HepG2 (cell line): ENCODE results near the gene SLCO4A1. TPM values are rescaled to one million over a fixed set of nuclear protein-coding genes. Genes with fewer than 3 reads are reported as not detected.

Source experiments
- ATAC-seq: fragments of 200-7000 bp; cut with Tn5 transposase; 3 replicates; pipeline ENCODE4 v1.9.1; 2020; ENCODE audit warnings: mild to moderate bottlenecking, moderate library complexity
- BruUV-seq: library from RNA; stranded (reverse); fragments of 400-500 nt; replicated peaks from 2 replicates; lab custom pipeline; 2021; lab: Mats Ljungman, UMichigan
- CTCF ChIA-PET: fragments of 300-600 bp; formaldehyde crosslinking; extraction: SDS; loops from one replicate; lab custom pipeline; 2021; ENCODE audit warnings: low total read pairs, inconsistent platforms, low intra/inter-chr PET ratio; lab: Yijun Ruan, JAX
- POLR2A ChIA-PET: fragments of 350-600 bp; sonication (Branson Sonifier 250); formaldehyde crosslinking; loops from one replicate; lab custom pipeline; 2020; ENCODE audit warnings: antibody characterized with exemption, inconsistent platforms; lab: Yijun Ruan, JAX
- DNase-seq: peaks from one replicate; pipeline ENCODE4 v3.0.0-alpha.2; 2015; ENCODE audit warnings: low spot score
- FAIRE-seq: peaks from 3 replicates; lab custom pipeline; 2011; peaks lifted over from hg19 to GRCh38; lab: Jason Lieb, UNC
- H2AFZ ChIP-seq: one replicate; pipeline ENCODE4 v1.6.1; 2011; ENCODE audit warnings: low read length, inconsistent platforms
- H3K27ac ChIP-seq: fragments of 300-600 bp; 3 replicates; pipeline ENCODE4 v1.8.0; 2011; ENCODE audit warnings: mixed run types, mild to moderate bottlenecking, mixed read lengths, low read length, inconsistent platforms; ENCODE audit not compliant: insufficient read depth; ENCODE audit errors: extremely low read length
- H3K27me3 ChIP-seq, 2 experiments: fragments of 200-600 bp in 1 of 2; 2 replicates in 1 of 2; 3 replicates in 1 of 2; pipeline versions ENCODE4 v1.6.0 to v1.8.0; 2011; ENCODE audit warnings: low read length in 2 of 2, mild to moderate bottlenecking in 2 of 2, moderate library complexity in 2 of 2, inconsistent platforms in 1 of 2; ENCODE audit not compliant: insufficient read depth in 2 of 2, control insufficient read depth in 1 of 2
- H3K36me3 ChIP-seq, 2 experiments: fragments of 200-600 bp in 1 of 2; replicated peaks in 1 of 2; 2 replicates in 1 of 2; 3 replicates in 1 of 2; pipeline versions ENCODE4 v1.5.1 to v1.8.0; 2011; ENCODE audit warnings: low read length in 2 of 2, inconsistent platforms in 1 of 2; ENCODE audit not compliant: insufficient read depth in 2 of 2, control insufficient read depth in 1 of 2
- H3K4me1 ChIP-seq: 2 replicates; pipeline ENCODE4 v1.5.1; 2012; ENCODE audit warnings: low read length, inconsistent platforms; ENCODE audit not compliant: insufficient read depth
- H3K4me2 ChIP-seq: 2 replicates; pipeline ENCODE4 v1.6.0; 2011; ENCODE audit warnings: low read depth, low read length, inconsistent platforms
- H3K4me3 ChIP-seq, 3 experiments: fragments of 200-600 bp in 1 of 3; sonication (generic), shearing (Covaris generic) in 1 of 3; replicated peaks in 1 of 3; 2 replicates each; pipeline ENCODE4 v1.5.1; 2011 to 2016; ENCODE audit warnings: low read length in 3 of 3, inconsistent platforms in 2 of 3, low read depth in 2 of 3, mild to moderate bottlenecking in 2 of 3, control low read depth in 1 of 3, mixed read lengths in 1 of 3; ENCODE audit not compliant: insufficient read depth in 1 of 3
- H3K79me2 ChIP-seq: one replicate; pipeline ENCODE4 v1.6.1; 2011; ENCODE audit warnings: low read length, inconsistent platforms; ENCODE audit not compliant: insufficient read depth
- H3K9ac ChIP-seq: 2 replicates; pipeline ENCODE4 v1.6.0; 2011; ENCODE audit warnings: mild to moderate bottlenecking, low read depth, low read length, inconsistent platforms; ENCODE audit not compliant: insufficient read depth
- H3K9me3 ChIP-seq: 2 replicates; pipeline ENCODE4 v1.5.1; 2012; ENCODE audit warnings: mild to moderate bottlenecking, low read length
- H4K20me1 ChIP-seq: 2 replicates; pipeline ENCODE4 v1.6.0; 2011; ENCODE audit warnings: inconsistent platforms, mild to moderate bottlenecking, low read length, moderate library complexity; ENCODE audit not compliant: insufficient read depth
- ELF4 ChIP-seq: sonication (generic); formaldehyde crosslinking; IDR thresholded peaks from 2 replicates; pipeline ENCODE4 v1.5.0; 2020; ENCODE audit warnings: missing genetic modification reagents, mild to moderate bottlenecking, moderate library complexity, borderline replicate concordance
- FOXC1 ChIP-seq: sonication (generic); formaldehyde crosslinking; IDR thresholded peaks from 2 replicates; pipeline ENCODE4 v1.8.0; 2022; ENCODE audit warnings: mild to moderate bottlenecking, missing genetic modification reagents, borderline replicate concordance
- PCBP2 ChIP-seq: fragments of 200-400 bp; formaldehyde crosslinking; optimal IDR thresholded peaks from 2 replicates; pipeline ENCODE3; 2018; ENCODE audit warnings: low read length, low read depth; ENCODE audit not compliant: poor library complexity, severe bottlenecking
- ZBTB42 ChIP-seq: sonication (generic); formaldehyde crosslinking; IDR thresholded peaks from 2 replicates; pipeline ENCODE4 v1.5.0; 2020; ENCODE audit warnings: mild to moderate bottlenecking, missing genetic modification reagents
- ZBTB8A ChIP-seq: sonication (generic); formaldehyde crosslinking; IDR thresholded peaks from 2 replicates; pipeline ENCODE4 v1.4.0; 2020; ENCODE audit warnings: mild to moderate bottlenecking, low read depth, missing genetic modification reagents, borderline replicate concordance
- ZNF737 ChIP-seq: sonication (generic); formaldehyde crosslinking; IDR thresholded peaks from 2 replicates; pipeline ENCODE4 v1.5.0; 2020; ENCODE audit warnings: missing genetic modification reagents, mild to moderate bottlenecking, borderline replicate concordance
- ZNF788 ChIP-seq: sonication (generic); formaldehyde crosslinking; IDR thresholded peaks from 2 replicates; pipeline ENCODE4 v1.5.0; 2020; ENCODE audit warnings: mild to moderate bottlenecking, missing genetic modification reagents, borderline replicate concordance
- WGBS: methylation state at CpG from one replicate; pipeline ENCODE4 v1.1.6; 2017; ENCODE audit warnings: low lambda C conversion rate; 5-methylcytosine and 5-hydroxymethylcytosine counted together
- in situ Hi-C: cut with HindIII; loops from 2 replicates; pipeline ENCODE4 v1.10.0; 2017; ENCODE audit warnings: low pct_unique_long_range_greater_than_20kb; ENCODE audit not compliant: extremely low pct_ligation_motif_present
- intact Hi-C: fragments of 100-400 bp; cut with micrococcal nuclease; formaldehyde crosslinking; loops from one replicate; pipeline ENCODE4 v1.10.0; 2022; ENCODE audit not compliant: unreplicated experiment
- polyA plus RNA-seq, 8 experiments: library from polyadenylated mRNA; depleted of rRNA in 3 of 8; stranded (reverse) in 7 of 8; unstranded in 1 of 8; fragments of >200 nt; fragmentation: Illumina TruSeq in 4 of 8; extraction: Trizol in 4 of 8; gene quantifications; 2 replicates each; pipeline versions ENCODE4 v1.2.1 to v1.2.3, GENCODE V29; 2011 to 2016; ENCODE audit warnings: low read depth in 4 of 8, missing spikeins in 1 of 8, mixed read lengths in 1 of 8; ENCODE audit not compliant: insufficient read depth in 1 of 8
- total RNA-seq, 5 experiments: library from RNA; depleted of rRNA; stranded (reverse); fragments of >200 nt; fragmentation: Illumina TruSeq; extraction: Trizol; gene quantifications; 2 replicates each; pipeline ENCODE4 v1.2.3, GENCODE V29; 2016; ENCODE audit warnings: low read depth in 1 of 5
- TF ChIP-seq, protein P1 (sequence below): sonication (generic); formaldehyde crosslinking; IDR thresholded peaks from 2 replicates; pipeline ENCODE4 v1.5.0; 2020; ENCODE audit warnings: mild to moderate bottlenecking, low read depth, missing genetic modification reagents, borderline replicate concordance
- TF ChIP-seq, protein P2 (sequence below): sonication (generic); formaldehyde crosslinking; conservative IDR thresholded peaks from 2 replicates; pipeline ENCODE4 v1.8.1; 2023; ENCODE audit warnings: missing genetic modification reagents
- TF ChIP-seq, protein P3 (sequence below): sonication (generic); formaldehyde crosslinking; IDR thresholded peaks from 2 replicates; pipeline ENCODE4 v1.8.1; 2023; ENCODE audit warnings: mild to moderate bottlenecking, missing genetic modification reagents
- TF ChIP-seq, protein P4 (sequence below): IDR thresholded peaks from 2 replicates; pipeline ENCODE4 v1.6.1; 2016; ENCODE audit warnings: mild to moderate bottlenecking, missing biosample characterization, missing genetic modification reagents

SLCO4A1 gene
- total and polyA plus RNA-seq, 2 of the 13 experiments (the other 11 are each of a cell fraction or from before 2014, with no cell fraction given): 55.5 to 112 TPM

DNA sequence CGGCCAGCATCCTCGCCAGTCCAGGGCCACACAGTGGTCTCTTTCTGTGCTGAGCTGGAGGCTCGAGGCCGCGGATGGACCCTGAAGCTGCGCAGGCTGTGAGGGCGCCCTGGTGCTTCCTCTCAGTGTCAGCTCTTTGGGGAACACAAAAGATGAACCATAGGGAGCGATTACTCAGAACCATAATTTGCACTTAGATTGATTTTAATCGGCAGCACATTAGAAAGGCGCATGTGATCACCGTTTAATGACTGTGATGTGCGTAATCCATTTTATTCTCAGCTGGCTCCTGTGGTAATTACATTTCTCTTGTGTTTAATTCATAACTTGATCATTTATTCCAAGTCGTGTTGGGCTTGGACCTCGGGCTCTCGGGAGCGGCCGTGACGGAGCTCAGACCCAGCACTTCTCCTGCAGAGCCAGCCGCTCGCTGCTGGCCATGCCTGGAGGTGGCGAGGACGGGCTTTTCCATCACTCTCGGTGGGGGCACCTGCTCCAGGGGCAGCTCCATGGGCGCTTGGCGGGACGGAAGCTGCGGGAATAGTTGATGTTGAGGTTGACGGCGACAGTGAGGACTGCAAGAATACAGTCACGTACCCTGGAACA lies 40.7 kb downstream of the SLCO4A1 start:
- ChIA-PET CTCF (no interaction called here), POLR2A (no interaction called here)
- BruUV-seq: no TSS peak
- Histone ChIP-seq H2AFZ (no peak overlapping the region), H3K4me2 (no peak overlapping the region), H3K9me3 (peaks cover 14% of the 10 kb centered on the region), H3K9ac (no peak overlapping the region), H3K36me3 (no peaks in the 10 kb centered on the region), H4K20me1 (no peaks in the 10 kb centered on the region; the same call in 1 of the 2 replicates), H3K27ac (no peak overlapping the region), H3K4me3 (no peak overlapping the region), H3K79me2 (no peaks in the 10 kb centered on the region), H3K27me3 (peaks cover 15 to 78% of the 10 kb centered on the region in 2 experiments; a peak in 4 of 5 replicates), H3K4me1 (peaks cover 8% of the 10 kb centered on the region; the same call in 1 of the 2 replicates)
- ATAC-seq (no peak), DNase-seq (no peak), FAIRE-seq (no peak)
- no peak for TF ChIP-seq FOXC1 (CRISPR knock-in tag)
- no peak for TF ChIP-seq PCBP2
- no peak for TF ChIP-seq ZNF788 (CRISPR knock-in tag)
- TF ChIP-seq ELF4: no peak
- TF ChIP-seq, protein P1, sequence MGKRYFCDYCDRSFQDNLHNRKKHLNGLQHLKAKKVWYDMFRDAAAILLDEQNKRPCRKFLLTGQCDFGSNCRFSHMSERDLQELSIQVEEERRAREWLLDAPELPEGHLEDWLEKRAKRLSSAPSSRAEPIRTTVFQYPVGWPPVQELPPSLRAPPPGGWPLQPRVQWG: no peak
- TF ChIP-seq, protein P2, sequence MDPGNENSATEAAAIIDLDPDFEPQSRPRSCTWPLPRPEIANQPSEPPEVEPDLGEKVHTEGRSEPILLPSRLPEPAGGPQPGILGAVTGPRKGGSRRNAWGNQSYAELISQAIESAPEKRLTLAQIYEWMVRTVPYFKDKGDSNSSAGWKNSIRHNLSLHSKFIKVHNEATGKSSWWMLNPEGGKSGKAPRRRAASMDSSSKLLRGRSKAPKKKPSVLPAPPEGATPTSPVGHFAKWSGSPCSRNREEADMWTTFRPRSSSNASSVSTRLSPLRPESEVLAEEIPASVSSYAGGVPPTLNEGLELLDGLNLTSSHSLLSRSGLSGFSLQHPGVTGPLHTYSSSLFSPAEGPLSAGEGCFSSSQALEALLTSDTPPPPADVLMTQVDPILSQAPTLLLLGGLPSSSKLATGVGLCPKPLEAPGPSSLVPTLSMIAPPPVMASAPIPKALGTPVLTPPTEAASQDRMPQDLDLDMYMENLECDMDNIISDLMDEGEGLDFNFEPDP (CRISPR knock-in tag): no peak
- TF ChIP-seq, protein P3, sequence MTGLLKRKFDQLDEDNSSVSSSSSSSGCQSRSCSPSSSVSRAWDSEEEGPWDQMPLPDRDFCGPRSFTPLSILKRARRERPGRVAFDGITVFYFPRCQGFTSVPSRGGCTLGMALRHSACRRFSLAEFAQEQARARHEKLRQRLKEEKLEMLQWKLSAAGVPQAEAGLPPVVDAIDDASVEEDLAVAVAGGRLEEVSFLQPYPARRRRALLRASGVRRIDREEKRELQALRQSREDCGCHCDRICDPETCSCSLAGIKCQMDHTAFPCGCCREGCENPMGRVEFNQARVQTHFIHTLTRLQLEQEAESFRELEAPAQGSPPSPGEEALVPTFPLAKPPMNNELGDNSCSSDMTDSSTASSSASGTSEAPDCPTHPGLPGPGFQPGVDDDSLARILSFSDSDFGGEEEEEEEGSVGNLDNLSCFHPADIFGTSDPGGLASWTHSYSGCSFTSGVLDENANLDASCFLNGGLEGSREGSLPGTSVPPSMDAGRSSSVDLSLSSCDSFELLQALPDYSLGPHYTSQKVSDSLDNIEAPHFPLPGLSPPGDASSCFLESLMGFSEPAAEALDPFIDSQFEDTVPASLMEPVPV (CRISPR knock-in tag): no peak
- TF ChIP-seq ZNF737: no peak
- TF ChIP-seq, protein P4, sequence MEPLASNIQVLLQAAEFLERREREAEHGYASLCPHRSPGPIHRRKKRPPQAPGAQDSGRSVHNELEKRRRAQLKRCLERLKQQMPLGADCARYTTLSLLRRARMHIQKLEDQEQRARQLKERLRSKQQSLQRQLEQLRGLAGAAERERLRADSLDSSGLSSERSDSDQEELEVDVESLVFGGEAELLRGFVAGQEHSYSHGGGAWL (CRISPR knock-in tag): no peak
- no peak for TF ChIP-seq ZBTB8A
- no peak for TF ChIP-seq ZBTB42
- WGBS: 57% methylated on average over 30 of the region's 30 CpGs
- in situ Hi-C loops (loop anchor here (10.0 kb wide), 1 partner anchor 92 kb away; no protein-coding TSS in a partner anchor), intact Hi-C loops (no loop called here)
